DMS153 treated with DMSO at 0.1 percent for 48 hours (cell line): ENCODE results near the gene TMEM204.

Source experiments
- DNase-seq: peaks from one replicate; lab custom pipeline; 2025; ENCODE audit not compliant: unreplicated experiment; lab: John Stamatoyannopoulos, UW

The TMEM204 gene

GRCh38 chr16:1533443-1533951, at the start of gene TMEM204:
TSS of gene TMEM204 (plus strand) at chr16:1533666. CDS start at chr16:1534276, 610 bp downstream.
- DNase-seq: no peak

GRCh38 chr16:1485847-1486496, 47.5 kb upstream of the TMEM204 start:
- no peak for DNase-seq

GRCh38 chr16:1486551-1487390, 46.7 kb upstream of the TMEM204 start:
- DNase-seq: no peak

GRCh38 chr16:1487395-1488053, 45.9 kb upstream of the TMEM204 start:
- no peak for DNase-seq

- DNase-seq: no peak
These were observed 45.3 kb upstream of the TMEM204 start for GRCh38 chr16:1488054-1488601.

GRCh38 chr16:1488619-1489018, 44.8 kb upstream of the TMEM204 start, which contains the start of gene PTX4:
TSS of gene PTX4 (minus strand) at chr16:1488944. CDS start at chr16:1488909, 35 bp downstream.
- no peak for DNase-seq

GRCh38 chr16:1489077-1489476, 44.4 kb upstream of the TMEM204 start:
- DNase-seq: no peak

- no peak for DNase-seq
These were observed 42.1 kb upstream of the TMEM204 start for GRCh38 chr16:1491327-1491726.

- DNase-seq: no peak
These were observed 41.2 kb upstream of the TMEM204 start for GRCh38 chr16:1492082-1492922.

- DNase-seq: peak; percentile 55
These were observed 40.3 kb upstream of the TMEM204 start, which contains the start of gene TELO2 for GRCh38 chr16:1492923-1493745. TSS of gene TELO2 (plus strand) at chr16:1493360. CDS start at chr16:1494282, 922 bp downstream.

- DNase-seq: no peak
These were observed 39.7 kb upstream of the TMEM204 start for GRCh38 chr16:1493746-1494094.

- DNase-seq: no peak
These were observed 39.3 kb upstream of the TMEM204 start for GRCh38 chr16:1494129-1494640.

GRCh38 chr16:1494711-1495110, 38.8 kb upstream of the TMEM204 start:
- DNase-seq: no peak

GRCh38 chr16:1495211-1495888, 38.1 kb upstream of the TMEM204 start:
- no peak for DNase-seq

GRCh38 chr16:1495889-1496262, 37.6 kb upstream of the TMEM204 start:
- DNase-seq: no peak

- DNase-seq: no peak
These were observed 37.0 kb upstream of the TMEM204 start for GRCh38 chr16:1496464-1496863.

GRCh38 chr16:1497014-1497598, 36.4 kb upstream of the TMEM204 start:
- DNase-seq: no peak

GRCh38 chr16:1498899-1499676, 34.4 kb upstream of the TMEM204 start:
- no peak for DNase-seq
